Right atrium auricular region (tissue), 2 donors: ENCODE measurements around the gene TTLL10. TPM values are rescaled to one million over a fixed set of nuclear protein-coding genes. Genes with fewer than 3 reads are reported as not detected.
A peak's percentile ranks its signal among the peaks of the same experiment; 100 is the strongest.

Source experiments
- DNase-seq: peaks from one replicate; pipeline ENCODE4 v3.0.0-alpha.2; 2019; ENCODE audit warnings: low spot score
- H3K27ac ChIP-seq, 2 donors: fragments of 200-600 bp; sonication (generic); 1 replicate in 1 of 2; 2 replicates in 1 of 2; pipeline ENCODE4 v1.5.1; 2016 to 2019
- H3K27me3 ChIP-seq, 2 donors: fragments of 200-600 bp; sonication (generic); one replicate each; pipeline versions ENCODE4 v1.5.1 to v1.6.0; 2017 to 2019
- H3K36me3 ChIP-seq: fragments of 200-600 bp; sonication (generic); one replicate; pipeline ENCODE4 v1.5.1; 2016
- H3K4me1 ChIP-seq, 2 donors: fragments of 200-600 bp; sonication (generic); one replicate each; pipeline versions ENCODE4 v1.5.1 to v1.6.0; 2017 to 2019
- H3K4me3 ChIP-seq, 2 donors: fragments of 200-600 bp; sonication (generic); 1 replicate in 1 of 2; 2 replicates in 1 of 2; pipeline ENCODE4 v1.5.1; 2017 to 2019; ENCODE audit warnings: mild to moderate bottlenecking in 1 of 2, moderate library complexity in 1 of 2
- H3K9me3 ChIP-seq, 2 donors: fragments of 200-600 bp; sonication (generic); one replicate each; pipeline ENCODE4 v1.5.1; 2019
- CTCF ChIP-seq, 2 donors: fragments of 200-600 bp; sonication (generic); IDR thresholded peaks; one replicate each; pipeline ENCODE4 v1.5.1; 2019; ENCODE audit warnings: antibody characterized with exemption in 2 of 2
- total RNA-seq, 2 donors: library from RNA; depleted of rRNA; stranded (reverse); fragments of >200 nt; gene quantifications; one replicate each; pipeline ENCODE4 v1.1.0, GENCODE V29; 2016

Gene TTLL10
- total RNA-seq, 2 donors from 2014 or later: not detected

DNA sequence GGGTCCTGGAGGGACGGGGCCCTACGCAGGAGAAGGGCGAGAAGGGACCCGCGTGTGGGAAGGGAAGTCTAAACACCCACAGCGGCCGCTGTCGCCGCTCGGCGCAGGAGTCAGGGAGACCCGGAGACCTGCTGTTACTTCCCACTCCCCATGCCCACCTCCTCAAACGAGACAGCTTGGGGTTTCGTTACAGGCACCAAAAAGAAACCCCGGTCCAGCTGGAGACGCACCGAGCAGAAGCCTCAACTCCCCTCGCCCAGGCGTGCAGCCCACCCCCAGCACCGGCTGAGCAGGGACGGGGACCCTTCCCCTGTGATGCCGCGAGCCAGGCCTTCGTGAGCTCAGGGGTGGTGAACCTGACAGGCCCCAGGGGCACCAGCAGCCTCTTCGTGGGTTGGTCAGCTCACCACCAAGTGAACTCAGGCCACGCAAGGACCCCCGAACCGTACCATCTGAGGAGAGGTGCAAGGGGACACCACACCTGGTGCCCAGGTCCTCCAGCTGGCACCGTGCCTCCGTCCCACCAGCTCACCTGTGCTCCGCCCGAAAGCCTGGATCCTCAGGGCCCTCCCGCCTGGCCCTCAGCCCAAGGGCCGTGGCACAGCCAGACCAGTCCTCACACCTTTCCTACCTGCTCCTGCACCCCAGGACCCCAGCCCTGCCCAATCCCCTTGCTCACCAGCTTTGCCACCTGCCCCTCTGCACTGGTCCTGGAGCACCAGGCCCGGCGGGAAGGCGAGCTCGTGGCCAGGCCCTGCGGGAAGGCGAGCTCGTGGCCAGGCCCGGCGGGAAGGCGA lies 53.1 kb downstream of the TTLL10 start:
- H3K27ac ChIP-seq: no peak overlapping the region
- no peak overlapping the region for H3K4me3 ChIP-seq
- TF ChIP-seq CTCF (IDR thresholded peaks at IDR 0.05): no peak
- peaks cover 0 to 48% of the 10 kb centered on the region in 2 donors for H3K4me1 ChIP-seq
- peaks cover 49% of the 10 kb centered on the region for H3K36me3 ChIP-seq
- no peaks in the 10 kb centered on the region for H3K9me3 ChIP-seq
- no peak for DNase-seq
- H3K27me3 ChIP-seq: no peaks in the 10 kb centered on the region

DNA sequence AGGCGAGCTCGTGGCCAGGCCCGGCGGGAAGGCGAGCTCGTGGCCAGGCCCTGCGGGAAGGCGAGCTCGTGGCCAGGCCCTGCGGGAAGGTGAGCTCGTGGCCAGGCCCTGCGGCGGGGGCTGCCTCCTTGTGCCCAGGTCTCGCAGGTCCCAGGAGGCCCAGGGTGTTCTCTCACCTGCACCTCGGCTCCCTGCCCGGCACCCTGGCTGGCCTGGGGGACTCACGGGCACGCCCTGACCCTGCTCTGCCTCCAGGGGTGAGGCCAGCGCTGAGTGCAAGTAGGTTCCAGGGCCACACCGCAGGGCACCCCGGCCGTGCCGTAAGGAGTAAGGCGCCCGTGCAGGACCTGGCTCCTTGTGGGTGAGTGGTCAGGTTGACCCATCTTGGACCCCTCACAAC lies 53.7 kb downstream of the TTLL10 start:
- Histone ChIP-seq H3K4me3 (no peak overlapping the region), H3K4me1 (peaks cover 0 to 43% of the 10 kb centered on the region in 2 donors), H3K36me3 (peaks cover 43% of the 10 kb centered on the region), H3K9me3 (no peaks in the 10 kb centered on the region), H3K27ac (no peak overlapping the region), H3K27me3 (no peaks in the 10 kb centered on the region)
- no peak for DNase-seq
- TF ChIP-seq CTCF (IDR thresholded peaks at IDR 0.05): no peak

GRCh38 chr1:1228187-1228586 lies 54.5 kb downstream of the TTLL10 start:
- Histone ChIP-seq H3K9me3 (no peaks in the 10 kb centered on the region), H3K27ac (no peak overlapping the region), H3K36me3 (peaks cover 35% of the 10 kb centered on the region), H3K27me3 (no peaks in the 10 kb centered on the region), H3K4me3 (no peak overlapping the region), H3K4me1 (peaks cover 0 to 51% of the 10 kb centered on the region in 2 donors)
- no peak for DNase-seq
- no peak for TF ChIP-seq CTCF (IDR thresholded peaks at IDR 0.05)

GRCh38 chr1:1228596-1229321 lies 55.1 kb downstream of the TTLL10 start:
- H3K4me3 ChIP-seq: no peak overlapping the region
- peaks cover 0 to 54% of the 10 kb centered on the region in 2 donors for H3K4me1 ChIP-seq
- DNase-seq: no peak
- TF ChIP-seq CTCF (IDR thresholded peaks at IDR 0.05): no peak
- H3K27me3 ChIP-seq: no peaks in the 10 kb centered on the region
- H3K27ac ChIP-seq: no peak overlapping the region
- no peaks in the 10 kb centered on the region for H3K9me3 ChIP-seq
- peaks cover 29% of the 10 kb centered on the region for H3K36me3 ChIP-seq

DNA sequence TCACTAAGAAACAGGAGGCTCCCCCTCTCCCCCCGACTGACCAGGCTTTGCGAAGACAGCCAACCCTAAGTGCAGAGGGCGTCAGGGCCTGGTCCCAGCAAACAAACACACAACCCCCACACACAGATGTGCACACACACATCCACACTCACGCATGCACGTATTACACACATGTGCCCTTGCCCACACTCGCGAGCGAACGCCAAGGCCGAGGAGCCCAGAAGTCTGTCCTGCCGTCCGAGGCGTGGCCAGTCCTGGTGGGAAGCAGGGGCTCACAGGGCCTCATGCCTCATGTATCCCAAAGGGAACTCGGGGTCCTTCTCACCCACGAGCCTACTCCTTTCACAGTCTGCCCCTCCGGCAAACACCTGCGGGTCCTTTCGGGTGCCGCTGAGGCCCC lies 56.1 kb downstream of the TTLL10 start:
- Histone ChIP-seq H3K4me3 (no peak overlapping the region), H3K27ac (peak overlapping the region in 1 of 2 donors; percentile 31)

More for the DNA sequence above, 56.1 kb downstream of the TTLL10 start:
- no peak for DNase-seq
- no peak for TF ChIP-seq CTCF (IDR thresholded peaks at IDR 0.05)
- Histone ChIP-seq H3K36me3 (peaks cover 22% of the 10 kb centered on the region), H3K27me3 (no peaks in the 10 kb centered on the region), H3K9me3 (no peaks in the 10 kb centered on the region), H3K4me1 (peaks cover 0 to 54% of the 10 kb centered on the region in 2 donors)
